GM12801 (cell line): ENCODE data around the gene ZNF586.

Source experiments
- CTCF ChIP-seq: IDR thresholded peaks from one replicate; pipeline ENCODE4 v1.5.1; 2011; ENCODE audit warnings: control low read depth; ENCODE audit not compliant: insufficient read length; ENCODE audit errors: extremely low read depth

Gene ZNF586

GRCh38 chr19:57829316-57829715, 59.8 kb downstream of the ZNF586 start:
- no peak for TF ChIP-seq CTCF

GRCh38 chr19:57830071-57830602, 60.7 kb downstream of the ZNF586 start, which contains the start of gene ZNF587B:
TSS of gene ZNF587B (plus strand) at chr19:57830299. CDS start at chr19:57830529, 230 bp downstream.
- no peak for TF ChIP-seq CTCF
